Erythroblast (primary cell): ENCODE results near the gene PES1.

Experiments
- GATA1 ChIP-seq: IDR thresholded peaks from 2 replicates; pipeline ENCODE4 v1.6.1; 2011; ENCODE audit warnings: low read depth, mild to moderate bottlenecking, control low read depth, low read length, moderate library complexity
- POLR2A ChIP-seq: IDR thresholded peaks from 2 replicates; pipeline ENCODE4 v1.6.1; 2011; ENCODE audit warnings: mild to moderate bottlenecking, low read length

GRCh38 chr22:30611197-30611596 is 19.5 kb upstream of the PES1 start:
- TF ChIP-seq POLR2A (no peak), GATA1 (no peak)
